GM19351 (cell line): Measurements from ENCODE around the gene PLXNA4.

Experiments used
- ATAC-seq: cut with Tn5 transposase; IDR thresholded peaks from one replicate; pipeline ENCODE4 v1.9.1; 2021; ENCODE audit warnings: mild to moderate bottlenecking, moderate library complexity; ENCODE audit not compliant: unreplicated experiment

PLXNA4 gene

DNA sequence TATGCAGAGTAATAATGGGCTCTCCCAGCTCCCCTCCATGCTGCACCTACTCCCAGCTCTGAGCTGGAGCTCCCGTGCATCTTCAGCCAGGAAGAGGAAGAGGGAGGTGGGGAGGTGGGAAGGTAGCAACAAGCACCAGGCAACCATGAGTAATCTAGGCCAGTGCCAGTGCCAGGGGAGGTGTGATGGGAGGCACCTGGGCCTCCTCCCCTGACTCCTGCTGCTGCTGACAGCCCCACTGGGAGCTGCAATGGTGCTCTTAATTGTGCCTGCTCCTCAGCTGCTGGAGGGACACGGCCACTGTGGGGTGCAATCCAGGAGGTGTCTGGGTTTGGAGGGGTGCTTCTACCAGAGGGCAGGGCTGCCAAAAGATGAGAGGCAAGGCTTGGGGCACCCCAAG is 243.0 kb downstream of the PLXNA4 start:
- ATAC-seq: no peak

DNA sequence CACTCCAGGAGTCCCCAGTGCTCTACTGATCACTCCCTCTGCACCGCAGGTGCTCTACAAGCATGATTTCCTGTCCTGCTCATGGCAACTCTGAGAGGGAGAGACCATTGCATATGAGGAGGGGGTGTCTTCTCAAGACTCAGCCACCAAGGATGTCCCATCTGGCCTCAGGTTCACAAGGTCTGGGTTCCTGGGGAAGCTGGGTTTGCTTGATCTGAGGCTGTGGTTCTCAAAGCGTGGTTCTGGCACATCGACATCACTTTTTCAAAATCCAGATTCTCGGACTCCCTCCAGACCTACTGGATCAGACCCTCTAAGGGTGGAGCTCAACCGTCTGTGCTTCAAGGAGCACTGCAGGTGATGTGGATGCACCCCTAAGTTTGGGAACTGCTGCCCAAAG is 247.5 kb downstream of the PLXNA4 start:
- no peak for ATAC-seq

DNA sequence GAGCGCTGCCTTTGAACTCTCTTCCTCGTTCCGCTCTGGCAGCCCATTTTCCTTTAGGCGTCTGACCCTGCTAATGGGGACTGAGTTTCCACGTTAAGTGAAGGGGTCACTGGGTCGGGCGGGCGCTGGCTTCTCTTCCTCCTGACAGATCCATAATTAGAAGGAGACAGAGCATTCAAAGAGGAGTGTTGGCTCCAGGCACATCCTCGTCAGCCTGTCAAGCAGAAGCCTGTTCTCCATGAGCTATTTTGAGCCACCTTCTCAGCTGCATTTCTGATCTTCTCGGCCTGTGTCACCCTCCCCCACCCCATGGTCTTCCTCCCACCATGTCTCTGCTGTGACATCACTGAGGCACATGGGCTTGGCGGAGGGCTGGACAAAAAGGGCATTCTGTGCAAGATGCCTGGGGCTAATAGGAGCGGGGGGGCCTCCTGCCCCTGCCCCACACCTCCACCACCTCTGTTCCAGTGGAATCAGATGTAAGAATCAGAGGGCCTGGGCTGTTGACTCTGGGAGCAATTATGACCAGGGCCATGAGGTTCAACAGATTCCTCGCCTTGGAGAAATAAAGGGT is 248.1 kb downstream of the PLXNA4 start:
- ATAC-seq: no peak

DNA sequence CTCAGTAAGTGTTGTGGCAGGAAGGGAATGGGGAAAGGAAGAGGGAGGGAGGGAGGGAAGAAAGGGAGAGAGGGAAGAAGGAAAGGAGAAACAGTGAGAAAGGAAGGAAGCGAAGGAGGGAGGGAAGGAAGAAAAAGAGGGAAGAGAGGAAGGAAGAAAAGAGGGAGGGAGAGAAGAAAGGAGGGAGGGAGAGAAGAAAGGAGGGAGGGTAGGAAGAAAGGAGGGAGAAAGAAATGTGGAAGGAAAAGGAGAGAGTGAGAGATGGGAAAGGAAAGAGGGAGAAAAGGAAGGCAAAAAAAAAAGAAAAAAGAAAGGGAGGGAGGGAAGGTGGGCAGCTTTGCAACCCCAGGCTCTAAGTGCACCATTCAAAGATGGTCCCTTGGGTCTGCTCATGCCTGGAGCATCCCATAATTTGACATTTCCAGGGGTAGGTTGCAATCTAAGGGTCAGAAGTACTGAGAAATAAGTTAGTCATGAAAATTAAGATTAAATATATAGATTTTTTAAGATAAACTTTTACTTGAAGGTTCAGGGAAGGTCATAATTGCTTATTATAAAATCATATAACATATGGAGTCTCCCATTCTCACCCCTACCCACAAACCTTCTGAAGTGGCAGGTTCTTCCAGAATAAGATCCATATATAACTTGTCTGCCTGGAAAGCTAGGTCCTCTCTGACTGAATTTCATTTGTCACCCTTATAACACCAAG is 249.2 kb downstream of the PLXNA4 start:
- no peak for ATAC-seq

DNA sequence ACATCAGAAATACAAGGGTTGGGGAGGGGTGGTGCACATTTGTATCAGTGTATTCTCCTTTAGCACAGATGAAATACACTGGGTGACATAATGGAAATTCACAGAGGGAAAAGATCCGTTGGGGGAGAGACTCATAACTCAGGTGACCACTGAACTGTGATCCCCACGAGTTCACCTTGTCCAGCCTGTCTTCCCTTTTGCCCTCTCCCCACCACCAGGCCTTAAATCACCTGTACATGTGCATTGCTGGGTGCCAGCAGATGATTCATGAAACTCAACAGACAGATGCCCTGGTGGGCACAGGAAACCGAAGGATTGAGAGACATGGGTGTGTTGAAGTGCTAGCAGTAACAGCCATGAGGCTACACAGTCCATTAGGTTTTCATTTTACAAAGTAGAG is 253.3 kb downstream of the PLXNA4 start:
- no peak for ATAC-seq

DNA sequence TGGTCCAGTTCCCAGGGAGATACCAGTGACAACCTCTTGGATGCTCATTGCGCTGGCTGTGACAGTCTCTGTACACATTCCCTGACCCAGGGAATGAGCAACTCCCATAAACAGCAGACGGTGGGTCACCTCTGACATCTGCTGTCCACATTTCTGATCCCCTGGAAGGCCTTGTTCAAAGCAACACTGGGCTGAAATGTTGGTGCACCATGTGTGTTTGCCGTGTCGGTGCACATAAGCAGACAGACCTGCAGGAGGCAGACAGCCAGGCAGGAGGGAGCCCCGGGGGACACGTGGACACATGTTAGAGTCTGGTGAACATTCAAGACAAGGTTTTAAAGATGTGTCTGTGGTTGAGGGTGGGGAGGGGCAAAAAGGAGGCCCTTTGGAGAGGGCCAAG is 254.9 kb downstream of the PLXNA4 start:
- ATAC-seq: no peak

DNA sequence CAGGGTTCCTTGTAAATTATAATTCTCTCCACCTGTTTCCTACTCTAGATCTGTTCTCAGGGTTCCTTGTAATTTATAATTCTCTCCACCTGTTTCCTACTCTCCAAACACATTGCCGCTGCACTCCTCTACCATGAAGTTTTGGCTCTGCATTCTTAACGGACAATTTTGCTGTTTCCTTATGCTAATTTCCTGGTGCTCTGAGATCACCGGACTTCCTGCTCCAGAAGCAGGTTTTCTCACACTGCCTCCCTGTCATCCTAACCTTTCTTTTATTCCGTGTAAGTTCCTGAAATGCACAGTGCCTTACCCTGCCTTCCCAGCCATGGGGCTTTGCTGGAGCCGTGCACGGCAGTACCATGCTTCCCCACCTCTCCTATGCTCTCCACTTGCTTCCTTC is 256.8 kb downstream of the PLXNA4 start:
- no peak for ATAC-seq

DNA sequence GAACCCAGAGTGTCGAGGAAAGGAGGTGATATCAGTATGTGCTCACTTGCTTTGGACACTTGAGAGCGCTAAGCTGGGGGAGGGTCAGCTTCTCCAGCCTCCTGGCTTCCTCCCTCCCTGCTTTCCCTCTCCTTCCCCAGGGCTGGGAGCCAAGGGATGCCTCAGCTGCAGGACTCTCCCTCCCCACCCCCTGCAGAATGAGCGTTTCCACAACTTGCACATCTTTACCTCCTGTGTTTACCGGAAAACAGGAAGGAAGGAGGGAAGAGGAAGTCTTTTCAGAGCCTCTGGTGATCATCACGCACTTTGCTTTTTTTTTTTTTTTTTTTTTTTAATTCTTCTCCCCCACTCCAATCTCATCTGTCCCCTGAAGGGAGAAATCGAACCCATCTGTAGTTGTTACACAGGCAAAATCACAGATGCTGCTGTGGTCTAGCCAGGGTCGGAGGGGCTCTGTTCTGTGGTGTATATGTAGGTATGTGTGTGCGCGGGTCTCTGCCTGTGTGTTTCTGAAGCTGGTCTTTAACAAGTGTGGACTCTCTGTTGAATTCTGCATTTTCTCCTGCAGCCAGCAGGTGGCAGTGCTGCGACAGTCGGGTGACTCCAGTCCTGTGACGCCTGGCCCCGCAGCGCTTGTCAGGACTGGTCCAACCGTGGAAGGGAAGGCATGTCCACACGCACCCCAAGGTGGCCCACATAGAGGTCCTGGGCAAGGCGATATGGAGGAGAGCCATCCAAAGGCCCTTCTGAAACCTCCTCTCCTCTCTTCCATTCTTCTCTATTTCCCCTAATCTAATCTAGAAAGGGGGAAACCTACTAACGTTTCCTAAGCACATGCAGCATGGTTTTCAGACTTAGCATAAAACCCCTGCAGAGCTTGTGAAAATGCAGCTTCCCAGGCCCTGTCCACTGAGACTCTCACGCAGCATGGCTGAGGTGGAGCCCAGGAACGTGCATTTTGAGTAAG is 257.6 kb downstream of the PLXNA4 start:
- peak; percentile 96 for ATAC-seq

DNA sequence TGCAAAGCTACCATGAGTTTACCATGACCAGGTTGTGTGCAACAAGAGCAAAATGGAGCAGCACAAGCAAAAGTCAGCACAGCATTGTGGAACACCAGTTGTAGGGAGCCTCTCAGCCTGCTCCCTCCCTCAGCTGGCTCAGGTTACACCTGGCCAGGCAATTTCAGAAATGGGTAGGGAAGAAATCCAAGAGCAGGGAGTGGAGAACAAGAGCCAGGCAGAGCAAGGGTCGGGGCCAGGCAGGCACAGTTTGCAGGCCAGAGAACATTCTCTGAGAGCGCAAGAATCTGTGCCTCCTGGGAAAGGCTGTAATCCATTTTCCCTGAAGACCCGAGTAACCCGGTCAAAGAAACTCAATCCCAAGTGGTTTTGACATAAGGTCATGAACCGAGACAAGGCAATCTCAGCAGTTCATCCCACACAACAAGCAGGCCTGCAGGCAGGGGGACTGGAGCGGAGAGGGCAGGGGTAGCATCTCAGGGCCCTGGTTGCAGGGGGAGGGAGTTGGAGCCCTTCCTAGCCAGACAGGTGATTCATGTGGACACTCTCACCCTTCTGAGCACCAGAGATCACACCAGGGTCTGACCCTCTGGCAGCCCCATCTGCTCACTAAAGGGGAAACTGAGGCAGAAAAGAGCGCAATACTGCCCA is 258.4 kb downstream of the PLXNA4 start:
- no peak for ATAC-seq

DNA sequence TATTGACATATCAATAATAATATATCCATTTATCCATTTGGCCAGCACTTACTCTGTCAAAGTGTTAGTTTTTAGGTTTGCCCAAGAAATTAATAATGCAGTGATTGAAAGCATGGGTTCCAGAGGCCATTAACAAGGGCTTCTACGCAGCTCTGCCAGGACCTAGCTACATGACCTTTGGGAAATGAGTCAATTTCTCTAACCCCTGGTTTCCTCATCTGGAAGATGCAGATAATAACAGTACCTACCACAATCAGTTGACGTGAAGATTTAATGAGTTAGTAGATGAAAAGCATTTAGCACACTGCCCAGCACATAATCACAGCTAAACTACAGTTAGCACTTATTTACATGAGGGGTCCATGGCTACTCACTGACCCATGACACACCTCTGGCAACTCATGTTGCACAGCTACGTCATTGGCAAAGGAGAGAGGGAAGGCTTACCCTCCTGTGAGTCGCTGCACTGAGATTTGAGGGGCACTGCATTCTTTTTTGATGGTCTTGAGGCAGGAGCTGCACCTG is 263.7 kb downstream of the PLXNA4 start:
- no peak for ATAC-seq

DNA sequence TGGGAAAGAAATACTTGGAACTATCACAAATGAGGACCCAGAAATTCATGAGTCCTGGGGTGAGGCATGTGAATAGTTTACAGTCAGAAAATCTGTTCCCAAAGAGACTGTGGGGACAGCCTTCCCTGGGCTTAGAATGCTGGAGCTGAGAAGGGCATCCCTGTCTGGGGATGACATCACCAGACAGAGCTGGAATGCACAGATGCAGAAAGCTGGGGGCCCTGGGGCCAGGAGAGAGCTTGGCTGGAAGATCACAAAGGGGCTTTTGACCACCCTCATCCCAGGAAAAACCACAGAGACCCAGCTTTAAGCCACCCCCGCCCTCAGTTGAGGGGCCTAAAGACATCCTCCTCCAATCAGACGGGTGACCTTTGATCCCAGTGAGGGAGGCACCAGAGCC is 264.5 kb downstream of the PLXNA4 start:
- ATAC-seq: no peak

DNA sequence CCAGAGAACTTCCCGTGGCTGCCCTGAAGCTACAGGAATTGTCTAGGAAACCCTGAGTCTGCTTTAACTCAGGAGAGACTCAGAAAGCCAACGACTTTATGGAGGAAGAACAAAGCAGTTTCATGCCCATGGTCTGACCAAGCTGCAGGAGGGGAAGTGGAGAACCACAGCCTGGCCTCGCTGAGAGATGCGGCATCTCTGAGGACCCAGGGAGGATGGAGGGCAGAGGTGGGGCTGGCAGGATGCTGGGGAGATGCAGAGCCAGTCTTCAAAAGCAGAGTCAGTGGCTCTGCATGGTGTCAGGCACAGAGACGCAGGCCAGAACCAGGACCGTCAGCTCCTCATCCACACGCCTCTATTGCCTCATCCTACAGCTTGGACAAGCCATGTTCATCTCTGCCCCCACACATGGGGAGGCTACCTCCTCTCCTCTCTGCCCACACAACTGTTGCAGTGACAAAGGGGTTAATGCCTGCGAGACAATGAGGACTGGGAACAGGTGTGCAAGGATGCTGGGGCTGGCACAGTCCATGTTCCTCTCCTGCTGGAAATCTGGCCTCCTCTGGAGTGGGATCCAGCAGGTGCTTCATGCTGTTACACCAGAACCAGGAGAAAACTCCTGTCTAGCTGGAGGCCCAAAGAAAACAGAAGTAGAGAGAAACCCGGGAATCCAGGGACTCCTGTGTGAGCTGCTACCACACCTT is 267.0 kb downstream of the PLXNA4 start:
- ATAC-seq: no peak

DNA sequence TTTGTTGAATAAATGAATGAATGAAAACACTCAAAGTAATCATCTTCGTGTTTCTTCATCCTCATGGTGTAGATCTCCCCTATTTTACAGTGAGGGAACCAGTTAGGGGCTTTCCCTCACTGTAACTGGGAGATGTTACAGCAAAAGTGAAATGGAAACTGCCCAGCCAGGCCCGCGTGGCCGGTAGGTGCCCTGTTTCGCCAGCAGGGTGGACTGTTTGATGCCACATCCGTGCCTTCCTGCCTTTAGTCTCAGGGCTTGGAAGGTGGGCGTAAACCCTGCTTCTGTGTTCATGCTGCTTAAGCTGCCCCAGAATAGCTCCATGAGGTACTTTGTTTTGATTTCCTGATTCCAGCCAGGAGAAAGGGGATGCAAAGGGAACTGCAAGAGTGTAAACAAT is 268.8 kb downstream of the PLXNA4 start:
- ATAC-seq: no peak

DNA sequence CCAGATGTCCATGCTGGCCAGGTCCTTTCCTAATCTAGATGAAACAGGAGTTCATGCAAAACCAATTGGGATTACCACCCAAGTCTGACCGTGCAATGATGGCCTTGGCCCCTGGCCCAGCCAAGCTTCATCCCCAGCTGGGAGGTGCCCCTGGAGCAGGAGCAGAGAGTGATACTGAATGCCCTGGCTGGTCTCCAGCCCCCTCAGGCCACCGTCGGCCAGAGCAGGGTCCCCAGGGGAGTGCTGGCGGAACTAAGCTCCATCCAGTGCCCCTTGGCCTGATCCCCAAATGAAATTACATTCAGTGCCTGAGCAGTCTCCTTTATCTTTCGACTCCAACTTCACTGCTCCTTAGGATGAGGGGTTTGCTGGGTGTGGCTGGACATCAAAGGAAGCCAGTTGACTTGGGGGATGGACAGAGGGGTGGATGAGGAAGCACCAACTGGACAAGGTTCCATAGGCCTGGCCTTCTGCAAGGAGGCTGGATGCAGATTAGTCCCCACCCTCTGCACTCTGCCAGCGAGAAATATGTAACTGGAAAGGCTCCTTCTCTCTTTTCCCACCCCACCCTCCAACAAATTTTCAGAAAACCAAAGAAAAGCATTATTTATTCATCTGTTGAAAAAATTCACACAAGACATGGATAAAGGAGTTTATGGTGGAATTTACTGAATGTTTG is 275.5 kb downstream of the PLXNA4 start:
- ATAC-seq: no peak

DNA sequence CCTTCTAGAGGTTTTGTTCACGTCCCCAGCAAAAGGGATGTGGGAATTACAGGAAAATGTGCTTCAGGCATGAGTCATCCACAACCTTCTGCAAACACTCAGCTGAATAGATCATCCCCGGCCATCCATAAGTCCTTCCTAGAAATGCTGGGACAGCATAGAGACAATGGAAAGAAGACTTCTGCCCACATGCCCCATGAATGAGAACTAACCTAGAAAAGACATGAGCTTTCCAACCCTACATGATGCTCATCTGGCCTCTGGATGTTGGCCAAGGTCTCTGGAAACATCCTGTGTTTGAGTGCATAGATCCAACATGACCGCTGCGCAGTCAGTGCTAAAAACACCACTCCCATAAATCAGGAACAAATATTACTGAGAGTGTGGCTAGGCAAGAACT is 277.5 kb downstream of the PLXNA4 start:
- ATAC-seq: no peak

DNA sequence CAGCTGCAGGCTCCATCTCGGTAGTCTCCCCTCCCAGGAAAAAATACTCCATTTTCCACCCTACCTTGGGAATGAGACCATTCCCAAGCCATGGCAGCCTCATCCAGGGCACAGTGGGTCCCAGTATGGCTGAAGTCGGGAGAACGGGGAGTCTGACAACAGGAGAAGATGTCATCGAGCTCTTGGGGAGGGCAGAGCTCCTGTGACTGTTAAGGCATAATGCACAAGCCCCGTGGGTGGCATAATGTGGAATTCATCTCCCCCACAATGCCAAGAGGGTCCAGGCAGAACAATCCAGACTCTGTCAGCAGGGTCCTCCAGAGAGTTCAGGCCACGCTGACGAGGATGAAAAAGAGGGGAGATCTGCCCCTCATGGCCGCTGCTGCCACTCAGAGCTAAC is 279.4 kb downstream of the PLXNA4 start:
- no peak for ATAC-seq

DNA sequence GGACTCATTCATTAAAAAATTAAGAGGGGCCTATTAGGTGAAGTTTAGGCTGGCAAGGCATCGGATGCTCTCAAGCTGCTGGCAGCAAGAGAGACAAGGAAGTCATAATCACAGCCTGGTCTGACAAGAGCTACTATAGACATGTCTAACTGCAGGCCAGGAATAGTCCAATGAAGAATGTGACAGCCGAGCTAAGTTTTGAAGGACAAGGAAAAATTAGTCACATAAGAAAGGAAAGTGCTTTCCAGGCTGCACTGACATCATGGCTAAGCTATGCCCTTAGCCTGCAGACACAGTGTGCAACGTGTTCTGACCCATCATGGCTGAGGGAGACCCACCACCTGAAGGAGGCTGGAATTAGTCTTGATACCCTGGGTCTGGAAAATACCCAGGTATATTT is 281.1 kb downstream of the PLXNA4 start:
- ATAC-seq: no peak

DNA sequence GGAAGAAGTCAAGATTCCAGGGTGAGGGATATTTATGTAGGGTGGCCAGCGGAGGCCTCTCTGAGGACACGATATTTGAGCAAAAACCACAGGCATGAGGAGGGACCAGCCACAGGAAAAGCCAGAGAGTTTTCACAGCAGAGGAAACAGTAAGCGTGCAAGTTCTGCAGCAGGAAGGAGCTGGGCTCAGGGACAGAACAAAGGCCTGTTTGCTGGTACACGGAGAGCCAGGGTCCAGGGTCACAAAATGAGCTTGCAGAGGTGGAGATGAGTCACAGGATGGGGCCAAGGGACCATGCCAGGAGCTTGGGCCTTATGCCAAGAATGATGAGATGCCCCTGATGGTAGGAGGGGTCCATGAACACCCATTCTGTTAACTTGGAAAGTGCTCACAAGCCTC is 283.5 kb downstream of the PLXNA4 start:
- no peak for ATAC-seq

DNA sequence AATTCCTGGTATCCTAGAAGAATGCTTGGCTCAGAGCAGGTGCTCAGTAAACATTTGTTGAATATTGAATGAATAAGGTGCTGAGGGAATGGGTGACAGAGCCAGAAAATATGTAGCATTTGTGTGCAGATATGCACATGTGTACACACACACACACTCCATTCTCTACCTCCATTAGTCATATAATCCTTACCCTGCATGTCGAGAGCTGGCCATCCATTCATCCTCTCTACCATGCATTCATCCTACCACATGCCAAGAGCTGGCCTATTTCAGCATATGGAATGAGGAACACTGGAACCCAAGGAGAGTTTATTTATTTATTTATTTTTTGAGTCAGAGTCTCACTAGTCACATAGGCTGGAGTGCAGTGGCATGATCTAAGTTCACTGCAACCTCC is 284.8 kb downstream of the PLXNA4 start:
- no peak for ATAC-seq

DNA sequence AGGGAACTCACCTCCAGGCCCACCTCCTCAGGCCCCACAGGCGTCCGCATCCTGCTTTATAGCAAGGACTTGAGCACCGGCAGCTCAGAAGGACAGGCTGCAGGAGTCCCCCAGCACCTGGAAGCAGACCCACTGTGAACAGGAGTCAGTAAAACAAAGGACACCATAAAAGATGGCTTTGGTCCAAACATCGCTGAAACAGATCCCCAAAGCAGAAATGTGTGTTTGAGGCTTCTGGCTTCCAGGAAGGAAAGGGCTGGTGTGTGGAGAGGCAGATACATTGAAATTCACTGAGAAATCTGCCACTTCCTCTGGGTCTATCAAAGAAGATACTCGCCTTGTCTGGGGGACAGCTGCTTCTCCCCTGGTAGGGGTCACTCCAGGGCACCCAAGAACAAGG is 286.2 kb downstream of the PLXNA4 start:
- ATAC-seq: no peak
